SH-SY5Y (cell line): Measurements from ENCODE around the gene EYA4.

ENCODE experiments used
- GATA2 ChIP-seq: IDR thresholded peaks from 2 replicates; pipeline ENCODE4 v1.6.1; 2011; ENCODE audit warnings: mild to moderate bottlenecking, low read depth, low read length
- GATA3 ChIP-seq: IDR thresholded peaks from 2 replicates; pipeline ENCODE4 v1.6.1; 2011; ENCODE audit warnings: low read depth, mild to moderate bottlenecking, low read length, moderate library complexity

GRCh38 chr6:133539502-133540259 lies 298.5 kb downstream of the EYA4 start:
- no peak for TF ChIP-seq GATA2
- TF ChIP-seq GATA3: no peak
